ENCODE measurements around the gene SLC35D1. TPM values are rescaled to one million over a fixed set of nuclear protein-coding genes. Genes with fewer than 3 reads are reported as not detected.

SLC35D1 gene
- total and polyA plus RNA-seq, 2 donors (not counting 1 experiment from before 2014, with no cell fraction given), result 4.0 to 16.8 TPM

DNA sequence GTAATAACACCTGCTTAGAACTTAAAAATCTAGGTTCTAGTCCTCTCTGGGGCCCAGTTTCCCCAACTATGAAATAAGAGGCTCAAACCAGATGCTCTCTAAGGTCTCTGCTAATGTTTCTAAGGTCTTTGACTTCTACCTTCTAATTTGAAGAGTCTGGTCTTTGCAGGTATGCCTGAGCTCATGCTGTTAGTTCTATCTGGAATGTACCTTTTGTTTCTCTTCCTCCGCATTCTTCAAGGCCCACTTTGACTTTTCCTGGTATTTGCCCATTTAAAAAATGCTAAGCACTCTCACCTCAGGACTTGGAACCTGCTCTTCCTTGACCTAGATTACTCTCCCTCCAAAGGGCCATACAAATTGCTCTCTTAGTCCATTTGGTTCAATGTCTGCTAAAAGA, 13.5 kb downstream of the SLC35D1 start:
- ATAC-seq (ENCODE audit: low read depth) (no peak), DNase-seq (no peak)
- intact Hi-C loops (cut with micrococcal nuclease), result no loop called here
- H3K27ac ChIP-seq (ENCODE audit: low read length in 2 of 2), result no peak overlapping the region
- peaks cover 19% of the 10 kb centered on the region for H3K79me2 ChIP-seq (ENCODE audit: control insufficient read depth, insufficient read depth, low read length)
- CTCF ChIA-PET, result no interaction called here
- no peak overlapping the region for H3K4me2 ChIP-seq (replicated peaks; ENCODE audit: low read depth, low read length, poor library complexity, severe bottlenecking)
- H3K4me3 ChIP-seq (ENCODE audit: control extremely low read depth in 1 of 5, extremely low read depth in 1 of 5, insufficient read depth in 1 of 5, low read depth in 2 of 5, low read length in 4 of 5), result no peak overlapping the region
- TF ChIP-seq, protein P1, sequence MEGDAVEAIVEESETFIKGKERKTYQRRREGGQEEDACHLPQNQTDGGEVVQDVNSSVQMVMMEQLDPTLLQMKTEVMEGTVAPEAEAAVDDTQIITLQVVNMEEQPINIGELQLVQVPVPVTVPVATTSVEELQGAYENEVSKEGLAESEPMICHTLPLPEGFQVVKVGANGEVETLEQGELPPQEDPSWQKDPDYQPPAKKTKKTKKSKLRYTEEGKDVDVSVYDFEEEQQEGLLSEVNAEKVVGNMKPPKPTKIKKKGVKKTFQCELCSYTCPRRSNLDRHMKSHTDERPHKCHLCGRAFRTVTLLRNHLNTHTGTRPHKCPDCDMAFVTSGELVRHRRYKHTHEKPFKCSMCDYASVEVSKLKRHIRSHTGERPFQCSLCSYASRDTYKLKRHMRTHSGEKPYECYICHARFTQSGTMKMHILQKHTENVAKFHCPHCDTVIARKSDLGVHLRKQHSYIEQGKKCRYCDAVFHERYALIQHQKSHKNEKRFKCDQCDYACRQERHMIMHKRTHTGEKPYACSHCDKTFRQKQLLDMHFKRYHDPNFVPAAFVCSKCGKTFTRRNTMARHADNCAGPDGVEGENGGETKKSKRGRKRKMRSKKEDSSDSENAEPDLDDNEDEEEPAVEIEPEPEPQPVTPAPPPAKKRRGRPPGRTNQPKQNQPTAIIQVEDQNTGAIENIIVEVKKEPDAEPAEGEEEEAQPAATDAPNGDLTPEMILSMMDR (IDR thresholded peaks at IDR 0.05), result no peak
- TF ChIP-seq EZH2 (IDR thresholded peaks at IDR 0.05; ENCODE audit: borderline replicate concordance, insufficient read depth, low read depth, low read length, poor library complexity, severe bottlenecking), result no peak
- H4K20me1 ChIP-seq (ENCODE audit: control insufficient read depth, insufficient read depth, low read length, poor library complexity, severe bottlenecking), result no peaks in the 10 kb centered on the region
- H3K4me1 ChIP-seq (ENCODE audit: control insufficient read depth in 2 of 2, insufficient read depth in 2 of 2, low read length in 2 of 2), result peaks cover 4 to 8% of the 10 kb centered on the region in 2 donors
- WGBS (ENCODE audit: insufficient coverage), result 100% methylated on average over 1 of the region's 1 CpG
- Mint-ChIP-seq H3K4me1 (peaks cover 14% of the 10 kb centered on the region), H3K4me3 (no peak overlapping the region), H3K9me3 (ENCODE audit: insufficient read depth) (no peaks in the 10 kb centered on the region), H3K27ac (no peak overlapping the region), H3K27me3 (no peaks in the 10 kb centered on the region)
- no peaks in the 10 kb centered on the region for H3K27me3 ChIP-seq (replicated peaks in 1 of 4; ENCODE audit: control extremely low read depth in 1 of 4, control insufficient read depth in 3 of 4, insufficient read depth in 4 of 4, low read length in 3 of 4)
- peaks cover 0 to 4% (median 0%) of the 10 kb centered on the region in 3 donors for H3K9me3 ChIP-seq (ENCODE audit: control extremely low read depth in 1 of 3, control insufficient read depth in 2 of 3, insufficient read depth in 1 of 3, low read length in 2 of 3)
- H3K36me3 ChIP-seq (replicated peaks in 1 of 2; ENCODE audit: control extremely low read depth in 1 of 2, control insufficient read depth in 1 of 2, extremely low read depth in 1 of 2, insufficient read depth in 2 of 2, low read length in 1 of 2), result peaks cover 27 to 49% of the 10 kb centered on the region in 2 experiments
- H2AFZ ChIP-seq (ENCODE audit: insufficient read depth, low read depth, low read length, poor library complexity, severe bottlenecking), result no peak overlapping the region
- POLR2A ChIA-PET, result no interaction called here
- no peak overlapping the region for H3K9ac ChIP-seq (ENCODE audit: low read length)

- POLR2A ChIA-PET, result no interaction called here
- no peak for TF ChIP-seq EZH2 (IDR thresholded peaks at IDR 0.05; ENCODE audit: borderline replicate concordance, insufficient read depth, low read depth, low read length, poor library complexity, severe bottlenecking)
- TF ChIP-seq, protein P1 (IDR thresholded peaks at IDR 0.05), result no peak
- H3K4me1 ChIP-seq (ENCODE audit: control insufficient read depth in 2 of 2, insufficient read depth in 2 of 2, low read length in 2 of 2), result no peaks in the 10 kb centered on the region
Observed at GRCh38 chr1:67031859-67032247, 22.1 kb downstream of the SLC35D1 start.

More at GRCh38 chr1:67031859-67032247, 22.1 kb downstream of the SLC35D1 start:
- Histone ChIP-seq H3K9ac (ENCODE audit: low read length) (no peak overlapping the region), H3K4me3 (ENCODE audit: control extremely low read depth in 1 of 5, extremely low read depth in 1 of 5, insufficient read depth in 1 of 5, low read depth in 2 of 5, low read length in 4 of 5) (no peak overlapping the region), H3K9me3 (ENCODE audit: control extremely low read depth in 1 of 3, control insufficient read depth in 2 of 3, insufficient read depth in 1 of 3, low read length in 2 of 3) (no peaks in the 10 kb centered on the region), H2AFZ (ENCODE audit: insufficient read depth, low read depth, low read length, poor library complexity, severe bottlenecking) (no peak overlapping the region), H3K27me3 (replicated peaks in 1 of 4; ENCODE audit: control extremely low read depth in 1 of 4, control insufficient read depth in 3 of 4, insufficient read depth in 4 of 4, low read length in 3 of 4) (no peaks in the 10 kb centered on the region), H3K79me2 (ENCODE audit: control insufficient read depth, insufficient read depth, low read length) (no peaks in the 10 kb centered on the region), H3K4me2 (replicated peaks; ENCODE audit: low read depth, low read length, poor library complexity, severe bottlenecking) (no peak overlapping the region), H3K27ac (ENCODE audit: low read length in 2 of 2) (no peak overlapping the region), H4K20me1 (ENCODE audit: control insufficient read depth, insufficient read depth, low read length, poor library complexity, severe bottlenecking) (no peaks in the 10 kb centered on the region), H3K36me3 (replicated peaks in 1 of 2; ENCODE audit: control extremely low read depth in 1 of 2, control insufficient read depth in 1 of 2, extremely low read depth in 1 of 2, insufficient read depth in 2 of 2, low read length in 1 of 2) (peaks cover 4 to 8% of the 10 kb centered on the region in 2 experiments)
- DNase-seq (no peak), ATAC-seq (ENCODE audit: low read depth) (no peak)
- no peaks in the 10 kb centered on the region for H3K9me3 Mint-ChIP-seq (ENCODE audit: insufficient read depth)
- H3K27me3 Mint-ChIP-seq, result no peaks in the 10 kb centered on the region
- WGBS (ENCODE audit: insufficient coverage), result 100% methylated on average over 1 of the region's 4 CpGs
- CTCF ChIA-PET, result interaction anchor here (1.4 kb wide), 1 partner anchor 117 kb away, joined by 3 read pairs; no protein-coding TSS in a partner anchor
- H3K4me3 Mint-ChIP-seq, result no peak overlapping the region
- no peaks in the 10 kb centered on the region for H3K4me1 Mint-ChIP-seq
- no peak overlapping the region for H3K27ac Mint-ChIP-seq
- intact Hi-C loops (cut with micrococcal nuclease), result no loop called here
